Measurements from ENCODE around the gene MED13L. TPM values are rescaled to one million over a fixed set of nuclear protein-coding genes. Genes with fewer than 3 reads are reported as not detected.

MED13L gene
- total and polyA plus RNA-seq, 2 of the 8 experiments (the other 6 are each of a cell fraction or from before 2014, with no cell fraction given) = 15.9 to 51.7 TPM

- POLR2A ChIA-PET (ENCODE audit: partially characterized antibody) = no interaction called here
- Histone ChIP-seq H4K8ac (ENCODE audit: extremely low read depth, insufficient read depth, low read length) (no peak overlapping the region), H3K9ac (replicated peaks in 1 of 4; ENCODE audit: extremely low read depth in 1 of 4, low read depth in 3 of 4, low read length in 3 of 4) (no peak overlapping the region), H4K5ac (ENCODE audit: insufficient read length, low read depth, low read length) (no peak overlapping the region), H3K4ac (replicated peaks; ENCODE audit: insufficient read length, low read depth, low read length) (no peak overlapping the region), H3K79me1 (ENCODE audit: low read depth, low read length) (peaks cover 5% of the 10 kb centered on the region), H3K79me2 (ENCODE audit: control insufficient read depth in 1 of 2, insufficient read depth in 2 of 2, low read length in 2 of 2) (peaks cover 3 to 86% of the 10 kb centered on the region in 2 experiments; a peak in 3 of 4 replicates), H3K27me3 (replicated peaks in 1 of 4; ENCODE audit: control insufficient read depth in 3 of 4, extremely low read depth in 1 of 4, insufficient read depth in 3 of 4, low read length in 3 of 4) (no peaks in the 10 kb centered on the region), H3K18ac (ENCODE audit: extremely low read depth, low read length) (no peak overlapping the region), H3K9me3 (ENCODE audit: insufficient read depth in 2 of 2, low read depth in 1 of 2, low read length in 1 of 2) (no peaks in the 10 kb centered on the region), H4K91ac (replicated peaks; ENCODE audit: insufficient read length, low read length) (no peak overlapping the region), H2AFZ (ENCODE audit: low read length) (no peak overlapping the region), H3K36me3 (ENCODE audit: control insufficient read depth in 2 of 4, insufficient read depth in 4 of 4, low read length in 3 of 4) (no peaks in the 10 kb centered on the region), H2BK5ac (ENCODE audit: low read depth, low read length) (no peak overlapping the region), H3K23me2 (ENCODE audit: low read depth, low read length) (no peaks in the 10 kb centered on the region; the same call in 1 of the 2 replicates), H3K4me3 (ENCODE audit: extremely low read depth in 1 of 4, insufficient read depth in 2 of 4, low read depth in 3 of 4, low read length in 4 of 4) (no peak overlapping the region), H3K27ac (ENCODE audit: low read depth, low read length) (no peak overlapping the region), H2AK5ac (ENCODE audit: low read depth, low read length) (no peak overlapping the region), H3K4me1 (replicated peaks in 1 of 4; ENCODE audit: control insufficient read depth in 3 of 4, insufficient read depth in 4 of 4, low read length in 3 of 4) (peaks cover 0 to 33% (median 2%) of the 10 kb centered on the region in 4 experiments; a peak in 5 of 7 replicates), H2BK120ac (replicated peaks; ENCODE audit: low read depth, low read length) (no peak overlapping the region), H4K20me1 (replicated peaks in 1 of 2; ENCODE audit: control insufficient read depth in 1 of 2, insufficient read depth in 2 of 2, low read length in 2 of 2) (peaks cover 3 to 4% of the 10 kb centered on the region in 2 experiments), H2BK20ac (ENCODE audit: low read length) (no peak overlapping the region), H3K23ac (ENCODE audit: insufficient read length) (no peak overlapping the region), H2BK12ac (ENCODE audit: low read depth, low read length) (no peak overlapping the region), H3K4me2 (ENCODE audit: insufficient read depth in 1 of 2, low read depth in 2 of 2, low read length in 2 of 2) (no peak overlapping the region), H2BK15ac (ENCODE audit: low read length) (no peak overlapping the region), H3K56ac (replicated peaks; ENCODE audit: insufficient read length, low read depth, low read length) (no peak overlapping the region), H3K14ac (ENCODE audit: insufficient read length) (no peak overlapping the region)
- FAIRE-seq = no peak
- no peak for DNase-seq (ENCODE audit: low read depth in 1 of 2, low spot score in 2 of 2)
- CTCF ChIA-PET (ENCODE audit: partially characterized antibody) = interaction anchor here (0.8 kb wide), 1 partner anchor 8 kb away, joined by 3 read pairs; no protein-coding TSS in a partner anchor
- TF ChIP-seq RFX5 (IDR thresholded peaks at IDR 0.05; ENCODE audit: borderline replicate concordance, low read depth, low read length) (no peak), KDM4A (IDR thresholded peaks at IDR 0.05; ENCODE audit: low read depth, low read length, severe bottlenecking) (no peak), HDAC2 (IDR thresholded peaks at IDR 0.05; ENCODE audit: borderline replicate concordance in 1 of 2, low read depth in 2 of 2, low read length in 2 of 2) (no peak), ASH2L (IDR thresholded peaks at IDR 0.05; ENCODE audit: low read length) (no peak), SRF (IDR thresholded peaks at IDR 0.05; ENCODE audit: low read depth, low read length) (no peak), CEBPB (IDR thresholded peaks at IDR 0.05; ENCODE audit: low read depth, low read length) (no peak), SP4 (IDR thresholded peaks at IDR 0.05; ENCODE audit: low read length) (no peak), RAD21 (IDR thresholded peaks at IDR 0.05 in 1 of 2, conservative IDR thresholded peaks at IDR 0.05 in 1 of 2; ENCODE audit: low read depth in 2 of 2, low read length in 2 of 2) (no peak)
- WGBS, 2 experiments (ENCODE audit: extremely low coverage in 1 of 2, insufficient coverage in 1 of 2, insufficient read length in 1 of 2, insufficient replicate concordance in 2 of 2, low coverage in 1 of 2, low lambda C conversion rate in 2 of 2, missing lambda C conversion rate in 1 of 2) = 93% methylated on average over 5 of the region's 5 CpGs; no CpG with 5 or more reads in 1 of the 2 experiments
Measured at GRCh38 chr12:116116650-116117424, 160.7 kb downstream of the MED13L start.
